Hepatocyte (in vitro differentiated cells): ENCODE measurements around the gene SRRM2.

Source experiments
- EZH2 ChIP-seq: fragments of 200-600 bp; sonication (generic); IDR thresholded peaks from 2 replicates; pipeline ENCODE4 v1.6.1; 2016; ENCODE audit warnings: antibody characterized with exemption, mild to moderate bottlenecking, borderline replicate concordance
- EZH2phosphoT487 ChIP-seq: fragments of 200-600 bp; sonication (generic); IDR thresholded peaks from one replicate; pipeline ENCODE4 v1.6.1; 2018; ENCODE audit warnings: antibody characterized with exemption, mild to moderate bottlenecking, low read depth, moderate library complexity; ENCODE audit not compliant: unreplicated experiment, severe bottlenecking
- TF ChIP-seq, protein P1 (sequence below): fragments of 200-600 bp; sonication (generic); IDR thresholded peaks from 2 replicates; pipeline ENCODE4 v1.5.1; 2016; ENCODE audit warnings: antibody characterized with exemption, mild to moderate bottlenecking; ENCODE audit not compliant: poor library complexity

DNA sequence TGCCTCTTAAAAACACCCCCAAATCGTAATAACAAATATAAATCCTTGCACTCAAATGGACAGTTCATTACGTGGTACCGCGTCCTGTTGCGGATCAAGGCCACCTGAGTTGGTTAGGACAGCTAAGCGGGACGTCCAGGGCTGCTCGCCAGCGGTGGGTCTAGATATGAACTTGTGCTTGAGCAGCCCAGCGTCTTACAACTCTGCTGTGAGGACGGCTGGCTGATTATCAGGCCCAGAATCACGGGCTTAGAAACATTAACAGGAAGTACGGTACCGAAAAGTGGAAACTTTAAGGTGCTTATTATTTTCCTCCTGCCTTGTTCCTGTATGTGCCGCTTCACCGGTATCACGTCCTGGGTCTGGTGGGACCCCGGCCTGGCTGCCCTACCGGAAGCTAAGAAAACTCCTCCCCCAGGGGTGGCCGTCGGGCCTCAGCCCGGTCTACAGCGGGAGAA is 832 bp upstream of the SRRM2 start:
- TF ChIP-seq, protein P1, sequence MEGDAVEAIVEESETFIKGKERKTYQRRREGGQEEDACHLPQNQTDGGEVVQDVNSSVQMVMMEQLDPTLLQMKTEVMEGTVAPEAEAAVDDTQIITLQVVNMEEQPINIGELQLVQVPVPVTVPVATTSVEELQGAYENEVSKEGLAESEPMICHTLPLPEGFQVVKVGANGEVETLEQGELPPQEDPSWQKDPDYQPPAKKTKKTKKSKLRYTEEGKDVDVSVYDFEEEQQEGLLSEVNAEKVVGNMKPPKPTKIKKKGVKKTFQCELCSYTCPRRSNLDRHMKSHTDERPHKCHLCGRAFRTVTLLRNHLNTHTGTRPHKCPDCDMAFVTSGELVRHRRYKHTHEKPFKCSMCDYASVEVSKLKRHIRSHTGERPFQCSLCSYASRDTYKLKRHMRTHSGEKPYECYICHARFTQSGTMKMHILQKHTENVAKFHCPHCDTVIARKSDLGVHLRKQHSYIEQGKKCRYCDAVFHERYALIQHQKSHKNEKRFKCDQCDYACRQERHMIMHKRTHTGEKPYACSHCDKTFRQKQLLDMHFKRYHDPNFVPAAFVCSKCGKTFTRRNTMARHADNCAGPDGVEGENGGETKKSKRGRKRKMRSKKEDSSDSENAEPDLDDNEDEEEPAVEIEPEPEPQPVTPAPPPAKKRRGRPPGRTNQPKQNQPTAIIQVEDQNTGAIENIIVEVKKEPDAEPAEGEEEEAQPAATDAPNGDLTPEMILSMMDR, result no peak
- TF ChIP-seq EZH2 (no peak), EZH2phosphoT487 (no peak)
